Measurements from ENCODE around the gene SLC2A10.

The SLC2A10 gene

GRCh38 chr20:46746956-46747526 lies 37.6 kb downstream of the SLC2A10 start:
- no peak overlapping the region for H3K4me3 ChIP-seq (replicated peaks; ENCODE audit: insufficient read depth, low read length)
- no peaks in the 10 kb centered on the region for H3K27me3 ChIP-seq (ENCODE audit: insufficient read depth, poor library complexity, severe bottlenecking)
- H3K27ac ChIP-seq (replicated peaks), result no peak overlapping the region
- no peak for DNase-seq (ENCODE audit: low read depth in 1 of 2, low spot score in 1 of 2)
- TF ChIP-seq GABPA (IDR thresholded peaks at IDR 0.05; ENCODE audit: low read depth) (no peak), SPI1 (IDR thresholded peaks at IDR 0.05; ENCODE audit: borderline replicate concordance, low read depth) (no peak), POLR2AphosphoS5 (IDR thresholded peaks at IDR 0.05; ENCODE audit: low read depth) (no peak)
- TF ChIP-seq, protein P1, sequence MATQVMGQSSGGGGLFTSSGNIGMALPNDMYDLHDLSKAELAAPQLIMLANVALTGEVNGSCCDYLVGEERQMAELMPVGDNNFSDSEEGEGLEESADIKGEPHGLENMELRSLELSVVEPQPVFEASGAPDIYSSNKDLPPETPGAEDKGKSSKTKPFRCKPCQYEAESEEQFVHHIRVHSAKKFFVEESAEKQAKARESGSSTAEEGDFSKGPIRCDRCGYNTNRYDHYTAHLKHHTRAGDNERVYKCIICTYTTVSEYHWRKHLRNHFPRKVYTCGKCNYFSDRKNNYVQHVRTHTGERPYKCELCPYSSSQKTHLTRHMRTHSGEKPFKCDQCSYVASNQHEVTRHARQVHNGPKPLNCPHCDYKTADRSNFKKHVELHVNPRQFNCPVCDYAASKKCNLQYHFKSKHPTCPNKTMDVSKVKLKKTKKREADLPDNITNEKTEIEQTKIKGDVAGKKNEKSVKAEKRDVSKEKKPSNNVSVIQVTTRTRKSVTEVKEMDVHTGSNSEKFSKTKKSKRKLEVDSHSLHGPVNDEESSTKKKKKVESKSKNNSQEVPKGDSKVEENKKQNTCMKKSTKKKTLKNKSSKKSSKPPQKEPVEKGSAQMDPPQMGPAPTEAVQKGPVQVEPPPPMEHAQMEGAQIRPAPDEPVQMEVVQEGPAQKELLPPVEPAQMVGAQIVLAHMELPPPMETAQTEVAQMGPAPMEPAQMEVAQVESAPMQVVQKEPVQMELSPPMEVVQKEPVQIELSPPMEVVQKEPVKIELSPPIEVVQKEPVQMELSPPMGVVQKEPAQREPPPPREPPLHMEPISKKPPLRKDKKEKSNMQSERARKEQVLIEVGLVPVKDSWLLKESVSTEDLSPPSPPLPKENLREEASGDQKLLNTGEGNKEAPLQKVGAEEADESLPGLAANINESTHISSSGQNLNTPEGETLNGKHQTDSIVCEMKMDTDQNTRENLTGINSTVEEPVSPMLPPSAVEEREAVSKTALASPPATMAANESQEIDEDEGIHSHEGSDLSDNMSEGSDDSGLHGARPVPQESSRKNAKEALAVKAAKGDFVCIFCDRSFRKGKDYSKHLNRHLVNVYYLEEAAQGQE (IDR thresholded peaks at IDR 0.05; ENCODE audit: insufficient replicate concordance, low read depth), result no peak
- TF ChIP-seq, protein P2, sequence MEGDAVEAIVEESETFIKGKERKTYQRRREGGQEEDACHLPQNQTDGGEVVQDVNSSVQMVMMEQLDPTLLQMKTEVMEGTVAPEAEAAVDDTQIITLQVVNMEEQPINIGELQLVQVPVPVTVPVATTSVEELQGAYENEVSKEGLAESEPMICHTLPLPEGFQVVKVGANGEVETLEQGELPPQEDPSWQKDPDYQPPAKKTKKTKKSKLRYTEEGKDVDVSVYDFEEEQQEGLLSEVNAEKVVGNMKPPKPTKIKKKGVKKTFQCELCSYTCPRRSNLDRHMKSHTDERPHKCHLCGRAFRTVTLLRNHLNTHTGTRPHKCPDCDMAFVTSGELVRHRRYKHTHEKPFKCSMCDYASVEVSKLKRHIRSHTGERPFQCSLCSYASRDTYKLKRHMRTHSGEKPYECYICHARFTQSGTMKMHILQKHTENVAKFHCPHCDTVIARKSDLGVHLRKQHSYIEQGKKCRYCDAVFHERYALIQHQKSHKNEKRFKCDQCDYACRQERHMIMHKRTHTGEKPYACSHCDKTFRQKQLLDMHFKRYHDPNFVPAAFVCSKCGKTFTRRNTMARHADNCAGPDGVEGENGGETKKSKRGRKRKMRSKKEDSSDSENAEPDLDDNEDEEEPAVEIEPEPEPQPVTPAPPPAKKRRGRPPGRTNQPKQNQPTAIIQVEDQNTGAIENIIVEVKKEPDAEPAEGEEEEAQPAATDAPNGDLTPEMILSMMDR (IDR thresholded peaks at IDR 0.05; ENCODE audit: insufficient read depth, low read length), result no peak

DNA sequence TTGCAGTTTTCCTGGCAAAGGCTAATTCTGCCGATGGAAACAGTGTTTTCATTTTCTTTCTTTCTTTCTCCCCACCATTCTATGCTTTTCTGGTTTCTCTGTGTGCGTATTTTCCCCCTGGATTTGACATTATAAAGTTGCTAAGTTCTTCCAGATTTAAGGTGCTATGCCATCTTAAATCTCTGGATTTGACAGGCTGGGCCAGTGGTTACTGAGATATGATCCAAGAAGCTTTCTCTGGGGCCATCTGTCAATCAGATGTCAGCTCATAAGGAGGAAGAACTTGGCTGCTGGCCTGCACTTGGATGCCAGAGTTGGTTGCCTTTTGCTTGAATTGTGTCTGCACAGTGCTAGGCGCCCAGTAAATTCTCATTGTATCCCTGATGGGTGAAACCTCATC lies 39.7 kb downstream of the SLC2A10 start:
- DNase-seq (ENCODE audit: low read depth in 1 of 2, low spot score in 1 of 2), result no peak
- TF ChIP-seq POLR2AphosphoS5 (IDR thresholded peaks at IDR 0.05; ENCODE audit: low read depth) (no peak), GABPA (IDR thresholded peaks at IDR 0.05; ENCODE audit: low read depth) (no peak), SPI1 (IDR thresholded peaks at IDR 0.05; ENCODE audit: borderline replicate concordance, low read depth) (no peak)
- TF ChIP-seq, protein P1 (IDR thresholded peaks at IDR 0.05; ENCODE audit: insufficient replicate concordance, low read depth), result no peak
- TF ChIP-seq, protein P2 (IDR thresholded peaks at IDR 0.05; ENCODE audit: insufficient read depth, low read length), result no peak

GRCh38 chr20:46751856-46752255 lies 42.4 kb downstream of the SLC2A10 start:
- DNase-seq (ENCODE audit: low read depth in 1 of 2, low spot score in 1 of 2), result no peak
- no peaks in the 10 kb centered on the region for H3K27me3 ChIP-seq (ENCODE audit: insufficient read depth, poor library complexity, severe bottlenecking)
- H3K4me3 ChIP-seq (replicated peaks; ENCODE audit: insufficient read depth, low read length), result no peak overlapping the region
- H3K27ac ChIP-seq (replicated peaks), result no peak overlapping the region
- TF ChIP-seq GABPA (IDR thresholded peaks at IDR 0.05; ENCODE audit: low read depth) (no peak), POLR2AphosphoS5 (IDR thresholded peaks at IDR 0.05; ENCODE audit: low read depth) (no peak), SPI1 (IDR thresholded peaks at IDR 0.05; ENCODE audit: borderline replicate concordance, low read depth) (no peak)
- TF ChIP-seq, protein P2 (IDR thresholded peaks at IDR 0.05; ENCODE audit: insufficient read depth, low read length), result no peak
- TF ChIP-seq, protein P1 (IDR thresholded peaks at IDR 0.05; ENCODE audit: insufficient replicate concordance, low read depth), result no peak

More for the DNA sequence above, 39.7 kb downstream of the SLC2A10 start:
- H3K27ac ChIP-seq (replicated peaks), result no peak overlapping the region
- H3K4me3 ChIP-seq (replicated peaks; ENCODE audit: insufficient read depth, low read length), result no peak overlapping the region
- H3K27me3 ChIP-seq (ENCODE audit: insufficient read depth, poor library complexity, severe bottlenecking), result no peaks in the 10 kb centered on the region
